NCI-H1417 (cell line): ENCODE results near the gene PRKD1.

Experiments used
- DNase-seq, 3 experiments: peaks; one replicate each; lab custom pipeline; 2025; lab: John Stamatoyannopoulos, UW

The PRKD1 gene

GRCh38 chr14:29838752-29839151 lies 88.9 kb downstream of the PRKD1 start:
- no peak for DNase-seq

GRCh38 chr14:29836395-29836794 lies 91.3 kb downstream of the PRKD1 start:
- DNase-seq = no peak

- DNase-seq = no peak
Measured at GRCh38 chr14:29832042-29832441, 95.6 kb downstream of the PRKD1 start.

GRCh38 chr14:29829851-29830250 lies 97.8 kb downstream of the PRKD1 start:
- no peak for DNase-seq

- no peak for DNase-seq
Measured at GRCh38 chr14:29823816-29824215, 103.8 kb downstream of the PRKD1 start.

GRCh38 chr14:29822430-29822709 lies 105.3 kb downstream of the PRKD1 start:
- no peak for DNase-seq

GRCh38 chr14:29821661-29822429 lies 105.8 kb downstream of the PRKD1 start:
- peak; percentile 62 to 86 (median 63) for DNase-seq

- DNase-seq = peak in 1 of 3 experiments; percentile 42
Measured at GRCh38 chr14:29821242-29821641, 106.4 kb downstream of the PRKD1 start.

GRCh38 chr14:29820785-29821184 lies 106.9 kb downstream of the PRKD1 start:
- peak in 1 of 3 experiments; percentile 43 for DNase-seq

- DNase-seq = no peak
Measured at GRCh38 chr14:29817767-29818405, 109.8 kb downstream of the PRKD1 start.

- no peak for DNase-seq
Measured at GRCh38 chr14:29815016-29815674, 112.5 kb downstream of the PRKD1 start.

- no peak for DNase-seq
Measured at GRCh38 chr14:29814156-29815015, 113.3 kb downstream of the PRKD1 start.

- DNase-seq = peak; percentile 19 to 83 (median 38)
Measured at GRCh38 chr14:29810682-29811081, 117.0 kb downstream of the PRKD1 start.

- DNase-seq = no peak
Measured at GRCh38 chr14:29810064-29810463, 117.6 kb downstream of the PRKD1 start.

- DNase-seq = no peak
Measured at GRCh38 chr14:29806124-29806517, 121.5 kb downstream of the PRKD1 start.

- no peak for DNase-seq
Measured at GRCh38 chr14:29805415-29806123, 122.1 kb downstream of the PRKD1 start.

GRCh38 chr14:29804481-29805266 lies 123.0 kb downstream of the PRKD1 start:
- no peak for DNase-seq

- DNase-seq = no peak
Measured at GRCh38 chr14:29803045-29803444, 124.6 kb downstream of the PRKD1 start.

- no peak for DNase-seq
Measured at GRCh38 chr14:29802211-29802610, 125.4 kb downstream of the PRKD1 start.

GRCh38 chr14:29800961-29801360 lies 126.7 kb downstream of the PRKD1 start:
- no peak for DNase-seq
